ENCODE data around the gene RASA3. TPM values are rescaled to one million over a fixed set of nuclear protein-coding genes. Genes with fewer than 3 reads are reported as not detected.

RASA3 gene
- total and polyA plus RNA-seq, 11 donors, result 4.8 to 24.2 (median 9.7) TPM

GRCh38 chr13:113965383-113965874, 167.0 kb downstream of the RASA3 start:
- Histone ChIP-seq H3K9me3 (peaks cover 0 to 4% (median 0%) of the 10 kb centered on the region in 12 donors), H3K36me3 (no peaks in the 10 kb centered on the region), H3K4me3 (no peak overlapping the region), H3K27me3 (no peaks in the 10 kb centered on the region), H3K4me1 (peaks cover 0 to 5% (median 0%) of the 10 kb centered on the region in 12 donors), H3K27ac (no peak overlapping the region)
- TF ChIP-seq POLR2A (IDR thresholded peaks at IDR 0.05) (no peak), CTCF (IDR thresholded peaks at IDR 0.05) (no peak)
- intact Hi-C loops (cut with DNase I), result no loop called here
- WGBS, 4 donors, result 94 to 98% (median 97%) methylated on average over 2 of the region's 2 CpGs
- ATAC-seq (no peak), DNase-seq (no peak)

GRCh38 chr13:113964251-113964995, 168.0 kb downstream of the RASA3 start:
- WGBS, 4 donors, result 90 to 95% (median 93%) methylated on average over 21 of the region's 21 CpGs
- Histone ChIP-seq H3K4me1 (no peaks in the 10 kb centered on the region), H3K9me3 (peaks cover 0 to 14% (median 4%) of the 10 kb centered on the region in 12 donors), H3K27me3 (no peaks in the 10 kb centered on the region), H3K36me3 (no peaks in the 10 kb centered on the region), H3K4me3 (no peak overlapping the region), H3K27ac (no peak overlapping the region)
- DNase-seq, result peak in 3 of 5 donors; percentile 10 to 51 (median 16)
- TF ChIP-seq CTCF (IDR thresholded peaks at IDR 0.05) (no peak), POLR2A (IDR thresholded peaks at IDR 0.05) (no peak)
- intact Hi-C loops (cut with DNase I), result no loop called here
- no peak for ATAC-seq

GRCh38 chr13:113963376-113963775, 169.0 kb downstream of the RASA3 start:
- ATAC-seq (no peak), DNase-seq (peak in 2 of 5 donors; percentile 18 to 50)
- WGBS, 4 donors, result 91 to 95% (median 94%) methylated on average over 16 of the region's 16 CpGs
- Histone ChIP-seq H3K36me3 (no peaks in the 10 kb centered on the region), H3K9me3 (peaks cover 0 to 18% (median 8%) of the 10 kb centered on the region in 12 donors), H3K4me3 (no peak overlapping the region), H3K4me1 (no peaks in the 10 kb centered on the region), H3K27me3 (no peaks in the 10 kb centered on the region), H3K27ac (no peak overlapping the region)
- intact Hi-C loops (cut with DNase I), result no loop called here
- no peak for TF ChIP-seq POLR2A (IDR thresholded peaks at IDR 0.05)

- Histone ChIP-seq H3K4me3 (no peak overlapping the region), H3K9me3 (peaks cover 0 to 18% (median 8%) of the 10 kb centered on the region in 12 donors), H3K36me3 (no peaks in the 10 kb centered on the region), H3K27me3 (no peaks in the 10 kb centered on the region), H3K27ac (no peak overlapping the region), H3K4me1 (no peaks in the 10 kb centered on the region)
- 81 to 94% (median 90%) methylated on average over 13 to 17 of the region's 17 CpGs for WGBS, 4 donors
- ATAC-seq (no peak), DNase-seq (peak in 2 of 5 donors; percentile 15 to 22)
- intact Hi-C loops (cut with DNase I), result no loop called here
- TF ChIP-seq CTCF (IDR thresholded peaks at IDR 0.05), result no peak
- TF ChIP-seq POLR2A (IDR thresholded peaks at IDR 0.05), result no peak
Measured at GRCh38 chr13:113962975-113963374, 169.4 kb downstream of the RASA3 start.
